Activated CD4-positive, CD25-positive, alpha-beta regulatory T cell treated with anti-CD3 and anti-CD28 coated beads, Interleukin-2, amount 50 U/mL, for 72 hours (primary cell): ENCODE results near the gene CLEC16A.

Experiments
- DNase-seq: peaks from one replicate; pipeline ENCODE4 v3.0.0; 2021

The CLEC16A gene

GRCh38 chr16:10941935-10942351 is 2.4 kb upstream of the CLEC16A start:
- DNase-seq, result peak; percentile 49

- peak; percentile 95 for DNase-seq
These were observed 1.9 kb upstream of the CLEC16A start, which contains the start of gene DEXI for GRCh38 chr16:10942352-10943063. DEXI (minus strand) TSS chr16:10942468; CDS start chr16:10942005, 463 bp downstream.

- no peak for DNase-seq
These were observed 1.4 kb upstream of the CLEC16A start for GRCh38 chr16:10943064-10943353.

GRCh38 chr16:10945065-10945787 is 862 bp downstream of the CLEC16A start:
- DNase-seq, result no peak

- no peak for DNase-seq
These were observed 1.9 kb downstream of the CLEC16A start for GRCh38 chr16:10946308-10946707.

- no peak for DNase-seq
These were observed 2.9 kb downstream of the CLEC16A start for GRCh38 chr16:10947211-10947787.

GRCh38 chr16:10949424-10949970 is 5.1 kb downstream of the CLEC16A start:
- no peak for DNase-seq

GRCh38 chr16:10950393-10950792 is 6.0 kb downstream of the CLEC16A start:
- no peak for DNase-seq

- DNase-seq, result no peak
These were observed 6.7 kb downstream of the CLEC16A start for GRCh38 chr16:10951026-10951425.

GRCh38 chr16:10954903-10955302 is 10.5 kb downstream of the CLEC16A start:
- DNase-seq, result no peak

GRCh38 chr16:10957771-10958482 is 13.6 kb downstream of the CLEC16A start:
- DNase-seq, result no peak

GRCh38 chr16:10959161-10959560 is 14.8 kb downstream of the CLEC16A start:
- no peak for DNase-seq

GRCh38 chr16:10961231-10961630 is 16.9 kb downstream of the CLEC16A start:
- no peak for DNase-seq

- DNase-seq, result peak; percentile 90
These were observed 19.9 kb downstream of the CLEC16A start for GRCh38 chr16:10964039-10964890.

GRCh38 chr16:10964891-10965326 is 20.5 kb downstream of the CLEC16A start:
- DNase-seq, result peak; percentile 63

- peak; percentile 49 for DNase-seq
These were observed 21.2 kb downstream of the CLEC16A start for GRCh38 chr16:10965440-10966061.

- no peak for DNase-seq
These were observed 21.8 kb downstream of the CLEC16A start for GRCh38 chr16:10966129-10966528.

GRCh38 chr16:10966559-10966958 is 22.2 kb downstream of the CLEC16A start:
- DNase-seq, result peak; percentile 49

- no peak for DNase-seq
These were observed 23.6 kb downstream of the CLEC16A start for GRCh38 chr16:10967986-10968385.

- DNase-seq, result no peak
These were observed 24.1 kb downstream of the CLEC16A start for GRCh38 chr16:10968498-10968897.

GRCh38 chr16:10969615-10970014 is 25.3 kb downstream of the CLEC16A start:
- no peak for DNase-seq

GRCh38 chr16:10970065-10970464 is 25.7 kb downstream of the CLEC16A start:
- DNase-seq, result no peak
